Vagina (tissue), 2 donors: ENCODE data around the gene LTBP2. TPM values are rescaled to one million over a fixed set of nuclear protein-coding genes. Genes with fewer than 3 reads are reported as not detected.

Experiments
- DNase-seq, 2 donors: peaks; one replicate each; pipeline ENCODE4 v3.0.0-alpha.2; 2017; ENCODE audit errors: extremely low spot score in 2 of 2
- H3K27ac ChIP-seq: fragments of 200-600 bp; sonication (generic); one replicate; pipeline ENCODE4 v1.5.1; 2019
- H3K27me3 ChIP-seq: fragments of 200-600 bp; sonication (generic); one replicate; pipeline ENCODE4 v1.5.1; 2019
- H3K36me3 ChIP-seq, 2 donors: fragments of 200-600 bp; sonication (generic); one replicate each; pipeline ENCODE4 v1.5.1; 2017 to 2019
- H3K4me1 ChIP-seq: fragments of 200-600 bp; sonication (generic); one replicate; pipeline ENCODE4 v1.5.1; 2019
- H3K4me3 ChIP-seq, 2 donors: fragments of 200-600 bp; sonication (generic); 1 replicate in 1 of 2; 2 replicates in 1 of 2; pipeline ENCODE4 v1.5.1; 2016 to 2019
- H3K9me3 ChIP-seq: fragments of 200-600 bp; sonication (generic); one replicate; pipeline ENCODE4 v1.5.1; 2019
- POLR2A ChIP-seq, 2 donors: fragments of 450-650 bp; IDR thresholded peaks; one replicate each; pipeline ENCODE4 v1.6.1; 2017; ENCODE audit warnings: antibody characterized with exemption in 2 of 2, mild to moderate bottlenecking in 2 of 2, moderate library complexity in 2 of 2
- POLR2AphosphoS5 ChIP-seq, 2 donors: sonication (generic); formaldehyde crosslinking; IDR thresholded peaks; one replicate each; pipeline ENCODE4 v1.9.0; 2017; ENCODE audit warnings: antibody characterized with exemption in 2 of 2, mild to moderate bottlenecking in 2 of 2, low read depth in 1 of 2; ENCODE audit not compliant: insufficient read depth in 1 of 2
- intact Hi-C: fragments of 100-400 bp; cut with DNase I; formaldehyde crosslinking; loops from one replicate; pipeline ENCODE4 v1.15.1; 2023
- total RNA-seq: library from RNA; depleted of rRNA; stranded (reverse); fragments of >200 nt; gene quantifications from one replicate; pipeline ENCODE4 v1.2.3, GENCODE V29; 2016
- TF ChIP-seq, protein P1 (sequence below), 3 experiments: fragments of 450-650 bp in 2 of 3; fragments of 200-600 bp in 1 of 3; sonication (generic) in 1 of 3; IDR thresholded peaks; one replicate each; pipeline ENCODE4 v1.5.1; 2017 to 2019; ENCODE audit warnings: antibody characterized with exemption in 3 of 3, mild to moderate bottlenecking in 2 of 3, moderate library complexity in 2 of 3

LTBP2 gene
- total RNA-seq, 1 donor from 2014 or later = 52.5 TPM

DNA sequence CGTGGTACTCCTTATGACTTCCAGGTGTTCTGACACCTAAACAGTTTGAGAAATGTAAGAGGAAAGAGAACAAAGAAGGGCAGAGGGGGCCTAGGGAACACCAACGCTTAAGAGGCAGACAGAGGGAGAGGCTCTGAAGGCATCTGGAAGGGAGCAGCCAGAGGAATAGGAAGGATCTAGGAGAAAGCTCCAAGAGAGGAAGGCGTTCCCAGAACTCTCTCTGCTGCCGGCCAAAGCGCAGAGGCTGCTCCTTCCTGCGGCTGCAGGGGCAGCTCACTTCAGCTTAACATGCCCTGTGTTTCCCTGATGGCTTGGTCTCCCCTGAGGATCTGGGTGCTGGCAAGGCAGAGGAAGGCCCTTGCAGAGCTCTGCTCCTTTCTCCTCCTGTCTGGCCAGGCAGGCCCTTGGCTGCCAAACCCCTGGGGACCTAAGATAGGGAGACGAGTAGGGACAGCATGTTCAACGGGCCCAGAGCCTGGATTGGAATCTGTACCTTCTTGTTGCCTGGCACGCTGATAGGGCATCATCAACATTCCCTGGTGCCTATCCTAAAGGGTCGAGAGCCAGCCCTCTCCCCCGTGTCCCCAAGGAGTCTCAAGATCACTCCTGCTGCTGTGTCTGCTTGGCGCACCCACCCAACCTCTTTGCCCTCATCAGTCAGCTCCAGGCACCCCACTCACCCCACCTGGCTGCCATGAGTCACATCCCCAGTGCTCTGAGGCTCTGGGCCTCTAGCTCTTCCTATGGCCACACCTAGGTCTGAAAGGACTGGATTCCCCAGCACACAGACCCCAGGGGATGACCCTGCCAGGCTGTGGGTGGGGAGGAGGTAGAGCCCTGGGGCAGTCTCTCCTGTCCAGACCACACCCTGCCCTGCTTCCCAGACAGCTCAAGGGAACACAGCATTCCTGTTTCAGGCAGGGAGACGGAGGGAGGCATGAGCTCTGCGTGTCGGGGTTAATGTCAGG is 45.6 kb downstream of the LTBP2 start:
- Histone ChIP-seq H3K4me3 (no peak overlapping the region), H3K27me3 (no peaks in the 10 kb centered on the region), H3K4me1 (peaks cover 78% of the 10 kb centered on the region), H3K27ac (peak overlapping the region; percentile 81), H3K36me3 (no peaks in the 10 kb centered on the region), H3K9me3 (no peaks in the 10 kb centered on the region)
- no peak for DNase-seq
- TF ChIP-seq, protein P1, sequence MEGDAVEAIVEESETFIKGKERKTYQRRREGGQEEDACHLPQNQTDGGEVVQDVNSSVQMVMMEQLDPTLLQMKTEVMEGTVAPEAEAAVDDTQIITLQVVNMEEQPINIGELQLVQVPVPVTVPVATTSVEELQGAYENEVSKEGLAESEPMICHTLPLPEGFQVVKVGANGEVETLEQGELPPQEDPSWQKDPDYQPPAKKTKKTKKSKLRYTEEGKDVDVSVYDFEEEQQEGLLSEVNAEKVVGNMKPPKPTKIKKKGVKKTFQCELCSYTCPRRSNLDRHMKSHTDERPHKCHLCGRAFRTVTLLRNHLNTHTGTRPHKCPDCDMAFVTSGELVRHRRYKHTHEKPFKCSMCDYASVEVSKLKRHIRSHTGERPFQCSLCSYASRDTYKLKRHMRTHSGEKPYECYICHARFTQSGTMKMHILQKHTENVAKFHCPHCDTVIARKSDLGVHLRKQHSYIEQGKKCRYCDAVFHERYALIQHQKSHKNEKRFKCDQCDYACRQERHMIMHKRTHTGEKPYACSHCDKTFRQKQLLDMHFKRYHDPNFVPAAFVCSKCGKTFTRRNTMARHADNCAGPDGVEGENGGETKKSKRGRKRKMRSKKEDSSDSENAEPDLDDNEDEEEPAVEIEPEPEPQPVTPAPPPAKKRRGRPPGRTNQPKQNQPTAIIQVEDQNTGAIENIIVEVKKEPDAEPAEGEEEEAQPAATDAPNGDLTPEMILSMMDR (IDR thresholded peaks at IDR 0.05) = no peak
- TF ChIP-seq POLR2AphosphoS5 (IDR thresholded peaks at IDR 0.05; ENCODE audit: insufficient read depth in 1 of 2, low read depth in 1 of 2) = peak in 1 of 2 donors; percentile 10
- intact Hi-C loops = no loop called here

DNA sequence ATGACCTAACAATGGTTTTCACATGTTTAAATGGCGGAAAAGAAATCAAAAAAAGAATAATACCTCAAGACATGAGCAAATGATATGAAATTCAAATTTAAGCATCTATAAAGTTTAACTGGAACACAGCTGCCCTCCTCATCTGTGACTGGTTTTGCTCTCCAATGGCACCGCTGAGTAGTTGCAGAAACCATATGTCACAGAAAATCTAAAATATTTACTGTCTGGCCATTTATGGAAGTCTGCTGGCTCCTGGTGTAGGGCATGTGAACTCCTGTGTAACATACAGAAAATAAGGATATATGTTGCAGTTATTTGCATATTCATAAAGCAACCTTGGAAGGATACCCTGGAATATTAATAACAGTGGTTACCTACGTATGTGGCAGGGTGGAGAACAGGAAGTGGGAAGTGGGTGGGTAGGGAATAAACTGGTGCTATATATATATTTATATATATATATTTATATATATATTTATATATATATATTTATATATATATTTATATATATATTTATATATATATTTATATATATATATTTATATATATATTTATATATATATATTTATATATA is 48.4 kb downstream of the LTBP2 start:
- DNase-seq = no peak
- Histone ChIP-seq H3K36me3 (no peaks in the 10 kb centered on the region), H3K4me1 (peaks cover 50% of the 10 kb centered on the region), H3K9me3 (no peaks in the 10 kb centered on the region), H3K27me3 (no peaks in the 10 kb centered on the region), H3K4me3 (no peak overlapping the region), H3K27ac (peak overlapping the region; percentile 32)
- intact Hi-C loops = no loop called here
- TF ChIP-seq POLR2A (IDR thresholded peaks at IDR 0.05) (no peak), POLR2AphosphoS5 (IDR thresholded peaks at IDR 0.05; ENCODE audit: insufficient read depth in 1 of 2, low read depth in 1 of 2) (no peak)
- TF ChIP-seq, protein P1 (IDR thresholded peaks at IDR 0.05) = no peak

DNA sequence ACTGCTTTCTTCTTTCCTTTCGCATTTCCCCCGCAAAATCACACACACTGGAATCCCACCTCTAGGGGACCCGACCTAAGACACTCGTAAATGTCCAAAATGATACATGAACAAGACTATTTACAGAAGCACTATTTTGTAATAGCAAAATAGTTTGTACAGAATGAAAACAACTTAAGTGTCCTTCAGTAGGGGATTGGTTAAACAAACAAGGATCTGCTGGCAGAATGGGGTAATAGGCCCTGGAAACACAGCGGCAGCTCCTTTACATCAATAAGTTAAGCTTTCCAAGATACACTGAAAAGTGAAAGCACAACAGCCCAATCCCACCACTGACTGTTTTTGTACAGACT is 48.8 kb downstream of the LTBP2 start:
- no peaks in the 10 kb centered on the region for H3K36me3 ChIP-seq
- TF ChIP-seq, protein P1 (IDR thresholded peaks at IDR 0.05) = no peak
- TF ChIP-seq POLR2AphosphoS5 (IDR thresholded peaks at IDR 0.05; ENCODE audit: insufficient read depth in 1 of 2, low read depth in 1 of 2) (no peak), POLR2A (IDR thresholded peaks at IDR 0.05) (no peak)
- peak overlapping the region; percentile 32 for H3K27ac ChIP-seq
- DNase-seq = no peak
- H3K4me3 ChIP-seq = no peak overlapping the region
- H3K4me1 ChIP-seq = peaks cover 46% of the 10 kb centered on the region
- intact Hi-C loops = no loop called here
- no peaks in the 10 kb centered on the region for H3K27me3 ChIP-seq
- no peaks in the 10 kb centered on the region for H3K9me3 ChIP-seq

DNA sequence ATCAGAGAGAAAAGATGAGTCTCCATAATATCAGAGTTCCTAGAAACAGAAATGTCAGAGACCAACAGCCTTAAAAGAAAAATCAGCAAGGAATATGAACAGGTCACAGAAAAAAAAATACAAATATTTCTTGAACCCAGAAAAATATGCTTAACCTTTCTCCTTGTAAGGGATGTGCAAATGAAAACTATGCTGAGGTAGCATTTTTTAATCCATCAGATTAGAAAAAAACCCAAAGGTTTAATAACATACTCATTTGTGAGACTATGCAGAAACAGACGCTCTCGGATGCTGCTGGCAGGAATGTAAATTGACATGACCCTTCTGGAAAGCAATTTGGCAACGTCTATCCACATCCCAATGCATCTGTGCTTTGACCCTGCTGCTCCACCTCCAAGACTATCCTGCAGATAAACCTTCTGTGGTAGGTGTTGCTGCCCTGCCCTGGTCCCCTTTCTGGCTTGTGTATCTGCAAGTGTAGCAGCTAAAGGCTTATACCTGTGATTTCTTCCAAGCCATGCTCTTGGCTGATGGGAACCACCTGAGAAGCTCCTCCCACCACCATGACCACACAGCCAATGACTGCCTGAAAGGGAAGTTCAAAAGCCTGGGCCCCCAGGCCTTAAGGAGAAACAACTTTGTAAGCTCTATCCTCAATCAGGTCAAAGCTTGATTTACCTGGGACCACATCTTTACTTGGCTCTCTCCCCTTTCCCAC is 49.4 kb downstream of the LTBP2 start:
- no peak overlapping the region for H3K4me3 ChIP-seq
- no peaks in the 10 kb centered on the region for H3K9me3 ChIP-seq
- DNase-seq = no peak
- no peak for TF ChIP-seq POLR2A (IDR thresholded peaks at IDR 0.05)
- no peak for TF ChIP-seq POLR2AphosphoS5 (IDR thresholded peaks at IDR 0.05; ENCODE audit: insufficient read depth in 1 of 2, low read depth in 1 of 2)
- TF ChIP-seq, protein P1 (IDR thresholded peaks at IDR 0.05) = no peak
- H3K27ac ChIP-seq = peak overlapping the region; percentile 32
- intact Hi-C loops = no loop called here
- H3K4me1 ChIP-seq = peaks cover 40% of the 10 kb centered on the region
- no peaks in the 10 kb centered on the region for H3K36me3 ChIP-seq
- no peaks in the 10 kb centered on the region for H3K27me3 ChIP-seq
